Spleen (tissue), 11 donors: ENCODE results near the gene APH1A. TPM values are rescaled to one million over a fixed set of nuclear protein-coding genes. Genes with fewer than 3 reads are reported as not detected.

Experiments
- DNase-seq: peaks from one replicate; pipeline ENCODE4 v3.0.0-alpha.2; 2020
- H3K27ac ChIP-seq, 8 donors: fragments of 200-600 bp; sonication (generic) in 7 of 8; 1 replicate in 4 of 8; 2 replicates in 4 of 8; pipeline versions ENCODE4 v1.5.0 to v1.8.0; 2016 to 2021; ENCODE audit warnings: inconsistent platforms in 4 of 8, mild to moderate bottlenecking in 4 of 8, moderate library complexity in 1 of 8
- H3K27me3 ChIP-seq, 7 donors: fragments of 200-600 bp; sonication (generic) in 6 of 7; replicated peaks in 1 of 7; 1 replicate in 4 of 7; 2 replicates in 3 of 7; pipeline versions ENCODE4 v1.5.0 to v1.8.0; 2016 to 2021; ENCODE audit warnings: inconsistent platforms in 3 of 7, mild to moderate bottlenecking in 1 of 7
- H3K36me3 ChIP-seq, 6 donors: fragments of 200-600 bp; sonication (generic) in 5 of 6; 1 replicate in 4 of 6; 2 replicates in 2 of 6; pipeline versions ENCODE4 v1.5.0 to v1.8.0; 2016 to 2021; ENCODE audit warnings: inconsistent platforms in 2 of 6
- H3K4me1 ChIP-seq, 6 donors: fragments of 200-600 bp; sonication (generic) in 5 of 6; 1 replicate in 3 of 6; 2 replicates in 3 of 6; pipeline versions ENCODE4 v1.5.0 to v1.8.0; 2016 to 2021; ENCODE audit warnings: inconsistent platforms in 3 of 6
- H3K4me3 ChIP-seq, 8 donors: fragments of 200-600 bp; sonication (generic) in 7 of 8; 1 replicate in 4 of 8; 2 replicates in 4 of 8; pipeline versions ENCODE4 v1.5.0 to v1.8.0; 2016 to 2021; ENCODE audit warnings: inconsistent platforms in 4 of 8, mild to moderate bottlenecking in 4 of 8, moderate library complexity in 2 of 8
- H3K9me3 ChIP-seq, 8 donors: fragments of 200-600 bp; sonication (generic) in 7 of 8; 1 replicate in 4 of 8; 2 replicates in 4 of 8; pipeline versions ENCODE4 v1.5.0 to v1.8.0; 2016 to 2021; ENCODE audit warnings: inconsistent platforms in 4 of 8
- POLR2A ChIP-seq, 3 donors: fragments of 450-650 bp; IDR thresholded peaks; one replicate each; pipeline ENCODE4 v1.5.1; 2017; ENCODE audit warnings: antibody characterized with exemption in 3 of 3, mild to moderate bottlenecking in 1 of 3
- POLR2AphosphoS5 ChIP-seq, 3 donors: sonication (generic); formaldehyde crosslinking; IDR thresholded peaks; one replicate each; pipeline ENCODE4 v1.5.1; 2017; ENCODE audit warnings: antibody characterized with exemption in 3 of 3
- WGBS, 5 donors: extraction: QIAGEN DNeasy Blood & Tissue Kit in 3 of 5; methylation state at CpG; one replicate each; pipeline versions ENCODE4 v1.1.5 to v1.1.7; 2013 to 2018; 5-methylcytosine and 5-hydroxymethylcytosine counted together
- intact Hi-C: fragments of 100-400 bp; cut with DNase I; formaldehyde crosslinking; loops from one replicate; pipeline ENCODE4 v1.15.0; 2023; ENCODE audit warnings: low total_unique reads
- polyA plus RNA-seq, 3 donors: library from polyadenylated mRNA; stranded (reverse); fragments of 200-250 nt; gene quantifications; one replicate each; pipeline ENCODE4 v1.2.1, GENCODE V29; 2013
- total RNA-seq, 7 donors: library from RNA; depleted of rRNA in 3 of 7; stranded (reverse); fragments of >200 nt in 3 of 7; fragmentation: NEBNext Ultra II Directional in 4 of 7; extraction: Animal tissue kit (Norgen Biotek cat#: 25700) in 4 of 7; gene quantifications; one replicate each; pipeline versions ENCODE4 v1.1.0 to v1.2.1, GENCODE V29; 2016 to 2021
- TF ChIP-seq, protein P1 (sequence below), 11 experiments: fragments of 200-600 bp in 7 of 11; fragments of 450-650 bp in 4 of 11; sonication (generic) in 4 of 11; IDR thresholded peaks in 8 of 11; conservative IDR thresholded peaks in 3 of 11; 1 replicate in 7 of 11; 2 replicates in 4 of 11; pipeline versions ENCODE4 v1.4.0 to v1.8.0; 2016 to 2021; ENCODE audit warnings: antibody characterized with exemption in 11 of 11, inconsistent platforms in 4 of 11, mild to moderate bottlenecking in 1 of 11
- donor health status: healthy with polysubstance abuse.
- donor health status: DM: no; HTN: no; CAD: no; lungs with moderate emphysema.
- donor health status: DM: no; HTN: no; CAD: no.
- donor health status: Bipolar disorder and iron deficiency.
- donor health status: healthy.
- donor health status: DM: no; HTN: no; CAD: no.
- donor health status: DM: yes; HTN: yes; CAD: no.

The APH1A gene
- total and polyA plus RNA-seq, 10 donors, result 72.0 to 186 (median 134) TPM

DNA sequence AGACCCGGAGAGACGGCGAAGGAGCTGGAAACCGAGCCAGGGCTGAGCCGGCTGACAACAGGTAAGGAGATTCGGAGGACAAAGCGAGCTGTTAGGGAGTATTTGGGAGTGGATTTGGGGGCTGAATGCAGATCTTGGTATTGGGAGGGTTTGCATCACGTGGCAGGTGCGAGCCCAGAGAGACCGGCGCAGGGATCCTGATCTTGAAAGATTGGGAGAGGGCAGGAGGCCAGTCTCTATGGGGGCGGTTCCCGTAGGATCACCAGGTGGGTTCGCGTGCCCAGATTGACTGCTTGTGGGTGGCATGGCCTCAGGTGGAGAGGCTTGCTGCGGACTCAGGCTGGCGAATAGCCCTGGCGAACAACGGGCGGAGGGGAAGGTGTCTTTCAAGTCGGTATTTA lies 13.7 kb upstream of the APH1A start:
- Histone ChIP-seq H3K4me3 (peak overlapping the region; percentile 10 to 77 (median 54)), H3K36me3 (peaks cover 0 to 11% (median 0%) of the 10 kb centered on the region in 6 donors), H3K4me1 (peaks cover 4 to 30% (median 24%) of the 10 kb centered on the region in 6 donors), H3K27ac (peak overlapping the region in 5 of 8 donors; percentile 44 to 77 (median 69)), H3K9me3 (no peaks in the 10 kb centered on the region), H3K27me3 (peaks cover 0 to 12% (median 0%) of the 10 kb centered on the region in 7 donors)
- DNase-seq, result peak; percentile 77
- intact Hi-C loops, result no loop called here
- 10 to 22% (median 19%) methylated on average over 21 of the region's 21 CpGs for WGBS, 5 donors
- TF ChIP-seq POLR2A (IDR thresholded peaks at IDR 0.05), result no peak
- TF ChIP-seq POLR2AphosphoS5 (IDR thresholded peaks at IDR 0.05), result no peak
- TF ChIP-seq, protein P1, sequence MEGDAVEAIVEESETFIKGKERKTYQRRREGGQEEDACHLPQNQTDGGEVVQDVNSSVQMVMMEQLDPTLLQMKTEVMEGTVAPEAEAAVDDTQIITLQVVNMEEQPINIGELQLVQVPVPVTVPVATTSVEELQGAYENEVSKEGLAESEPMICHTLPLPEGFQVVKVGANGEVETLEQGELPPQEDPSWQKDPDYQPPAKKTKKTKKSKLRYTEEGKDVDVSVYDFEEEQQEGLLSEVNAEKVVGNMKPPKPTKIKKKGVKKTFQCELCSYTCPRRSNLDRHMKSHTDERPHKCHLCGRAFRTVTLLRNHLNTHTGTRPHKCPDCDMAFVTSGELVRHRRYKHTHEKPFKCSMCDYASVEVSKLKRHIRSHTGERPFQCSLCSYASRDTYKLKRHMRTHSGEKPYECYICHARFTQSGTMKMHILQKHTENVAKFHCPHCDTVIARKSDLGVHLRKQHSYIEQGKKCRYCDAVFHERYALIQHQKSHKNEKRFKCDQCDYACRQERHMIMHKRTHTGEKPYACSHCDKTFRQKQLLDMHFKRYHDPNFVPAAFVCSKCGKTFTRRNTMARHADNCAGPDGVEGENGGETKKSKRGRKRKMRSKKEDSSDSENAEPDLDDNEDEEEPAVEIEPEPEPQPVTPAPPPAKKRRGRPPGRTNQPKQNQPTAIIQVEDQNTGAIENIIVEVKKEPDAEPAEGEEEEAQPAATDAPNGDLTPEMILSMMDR (IDR thresholded peaks at IDR 0.05 in 8 of 11, conservative IDR thresholded peaks at IDR 0.05 in 3 of 11), result no peak

DNA sequence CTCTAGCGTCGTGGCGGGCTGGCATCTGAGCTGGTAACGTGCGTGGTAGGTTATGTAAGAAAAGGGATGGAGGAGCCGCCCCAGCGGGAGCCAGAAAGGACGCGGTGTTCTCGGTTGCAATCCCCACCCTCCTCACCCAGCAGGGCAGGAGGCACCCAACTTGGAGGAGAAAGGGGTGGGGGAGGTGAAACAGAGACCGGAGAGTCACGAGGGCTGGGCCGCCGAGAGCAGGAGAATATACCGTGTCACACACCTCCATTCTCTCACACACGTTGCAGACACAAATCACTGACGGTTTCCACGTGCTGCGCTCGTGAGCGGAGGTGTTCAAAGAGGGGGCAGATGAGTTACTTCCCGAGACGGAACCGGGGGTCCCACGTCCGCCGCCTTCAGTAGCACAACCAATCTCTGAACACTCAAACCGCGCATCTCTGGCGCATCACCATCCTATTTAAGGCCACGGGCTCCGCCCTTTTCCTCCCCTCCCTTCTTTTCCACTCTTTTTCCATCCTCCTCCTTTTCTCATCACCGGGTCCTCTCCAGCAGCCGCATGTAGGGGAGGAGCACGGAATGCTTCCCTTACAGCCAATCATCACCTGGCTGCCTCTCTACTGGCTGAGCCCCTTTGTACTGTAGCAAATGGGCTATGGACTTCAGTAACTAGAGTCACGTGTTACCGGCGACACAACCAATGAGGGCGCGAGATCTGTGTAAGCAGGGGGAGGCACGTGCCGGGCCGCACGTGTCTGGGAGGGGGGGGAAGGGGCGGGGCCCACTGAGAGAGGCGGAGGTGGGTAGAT lies 13.1 kb upstream of the APH1A start, which contains the start of gene CIART:
Gene CIART, plus strand, starts transcription at position 797 of the 800 bp plus-strand sequence. CDS start 714 bp downstream, outside the sequence.
- no peaks in the 10 kb centered on the region for H3K9me3 ChIP-seq
- peaks cover 4 to 30% (median 24%) of the 10 kb centered on the region in 6 donors for H3K4me1 ChIP-seq
- intact Hi-C loops, result no loop called here
- DNase-seq, result peak; percentile 93
- peaks cover 0 to 12% (median 0%) of the 10 kb centered on the region in 7 donors for H3K27me3 ChIP-seq
- H3K36me3 ChIP-seq, result peaks cover 0 to 17% (median 0%) of the 10 kb centered on the region in 6 donors
- H3K27ac ChIP-seq, result peak within 1 kb of the TSS; percentile 41 to 77 (median 70)
- TF ChIP-seq POLR2AphosphoS5 (IDR thresholded peaks at IDR 0.05), result peak in 2 of 3 donors; percentile 39 to 60
- TF ChIP-seq, protein P1 (IDR thresholded peaks at IDR 0.05 in 8 of 11, conservative IDR thresholded peaks at IDR 0.05 in 3 of 11), result no peak
- peak within 1 kb of the TSS; percentile 32 to 77 (median 54) for H3K4me3 ChIP-seq
- 1 to 2% (median 2%) methylated on average over 46 of the region's 46 CpGs for WGBS, 5 donors

DNA sequence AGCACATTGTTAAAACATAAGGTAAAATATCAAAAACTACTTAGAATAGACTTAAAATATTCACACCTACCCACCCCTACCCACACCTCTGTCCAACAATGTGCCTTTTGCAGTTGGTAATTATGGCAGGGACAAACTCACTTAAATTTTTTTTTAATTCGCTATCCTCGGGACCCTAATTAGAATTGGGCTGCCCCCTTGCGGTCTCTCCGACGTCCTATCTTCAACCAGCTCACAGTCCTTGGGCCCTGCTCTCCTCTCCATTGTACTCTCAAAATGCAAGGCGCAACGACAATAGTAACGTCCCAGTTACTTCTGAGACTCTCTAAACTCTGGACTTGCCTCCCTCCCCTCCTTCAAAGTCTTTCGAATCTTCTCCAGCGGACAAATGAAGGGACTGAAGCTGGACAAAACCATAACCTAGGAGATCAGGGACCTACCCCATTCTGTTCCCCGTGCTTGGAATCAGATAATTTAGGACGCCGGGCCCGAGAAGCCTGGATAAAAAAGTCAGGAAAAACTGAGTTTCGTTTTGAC lies 12.5 kb upstream of the APH1A start:
- WGBS, 5 donors, result 3 to 5% (median 4%) methylated on average over 15 of the region's 15 CpGs
- TF ChIP-seq, protein P1 (IDR thresholded peaks at IDR 0.05 in 8 of 11, conservative IDR thresholded peaks at IDR 0.05 in 3 of 11), result peak; percentile 49 to 82 (median 69)
- TF ChIP-seq POLR2AphosphoS5 (IDR thresholded peaks at IDR 0.05), result no peak
- no peak for TF ChIP-seq POLR2A (IDR thresholded peaks at IDR 0.05)
- peak; percentile 84 for DNase-seq
- peak overlapping the region; percentile 41 to 77 (median 70) for H3K27ac ChIP-seq
- H3K9me3 ChIP-seq, result no peaks in the 10 kb centered on the region
- H3K36me3 ChIP-seq, result peaks cover 0 to 24% (median 0%) of the 10 kb centered on the region in 6 donors
- intact Hi-C loops, result no loop called here
- H3K4me1 ChIP-seq, result peaks cover 4 to 30% (median 24%) of the 10 kb centered on the region in 6 donors
- H3K4me3 ChIP-seq, result peak overlapping the region; percentile 32 to 77 (median 54)
- H3K27me3 ChIP-seq, result peaks cover 0 to 12% (median 0%) of the 10 kb centered on the region in 7 donors
